ENCODE results near the gene CD209. TPM values are rescaled to one million over a fixed set of nuclear protein-coding genes. Genes with fewer than 3 reads are reported as not detected.

Gene CD209
- total and polyA plus RNA-seq, 2 experiments from 2014 or later: 0.35 TPM; not detected in 1

- Histone ChIP-seq H3K36me3 (ENCODE audit: insufficient read depth) (no peaks in the 10 kb centered on the region), H3F3A (replicated peaks; ENCODE audit: low read depth) (no peaks in the 10 kb centered on the region), H3K4me1 (ENCODE audit: insufficient read depth) (0 out of 2 replicates have a peak, but pooled peaks cover 4% of the 10 kb centered on the region), H4K20me1 (replicated peaks; ENCODE audit: insufficient read depth) (no peaks in the 10 kb centered on the region), H3K4me2 (no peak overlapping the region), H3K4me3 (no peak overlapping the region), H3K27ac (ENCODE audit: low read depth) (no peak overlapping the region), H3K27me3 (ENCODE audit: insufficient read depth) (no peaks in the 10 kb centered on the region), H2AFZ (no peak overlapping the region; the same call in 1 of the 2 replicates), H3K79me2 (replicated peaks; ENCODE audit: insufficient read depth) (no peaks in the 10 kb centered on the region), H3K9me2 (ENCODE audit: insufficient read depth) (no peaks in the 10 kb centered on the region)
- H3K36me3 Mint-ChIP-seq (ENCODE audit: low read depth): no peaks in the 10 kb centered on the region; the same call in 2 of the 3 replicates
- no peak overlapping the region for H3K4me3 Mint-ChIP-seq
- no peaks in the 10 kb centered on the region; the same call in 2 of the 3 replicates for H3K9me3 Mint-ChIP-seq
- no peak for TF ChIP-seq CREB1 (CRISPR knock-in tag; IDR thresholded peaks at IDR 0.05; ENCODE audit: low read depth)
- no peak for TF ChIP-seq REST (IDR thresholded peaks at IDR 0.05; ENCODE audit: unreplicated experiment)
- TF ChIP-seq, protein P1, sequence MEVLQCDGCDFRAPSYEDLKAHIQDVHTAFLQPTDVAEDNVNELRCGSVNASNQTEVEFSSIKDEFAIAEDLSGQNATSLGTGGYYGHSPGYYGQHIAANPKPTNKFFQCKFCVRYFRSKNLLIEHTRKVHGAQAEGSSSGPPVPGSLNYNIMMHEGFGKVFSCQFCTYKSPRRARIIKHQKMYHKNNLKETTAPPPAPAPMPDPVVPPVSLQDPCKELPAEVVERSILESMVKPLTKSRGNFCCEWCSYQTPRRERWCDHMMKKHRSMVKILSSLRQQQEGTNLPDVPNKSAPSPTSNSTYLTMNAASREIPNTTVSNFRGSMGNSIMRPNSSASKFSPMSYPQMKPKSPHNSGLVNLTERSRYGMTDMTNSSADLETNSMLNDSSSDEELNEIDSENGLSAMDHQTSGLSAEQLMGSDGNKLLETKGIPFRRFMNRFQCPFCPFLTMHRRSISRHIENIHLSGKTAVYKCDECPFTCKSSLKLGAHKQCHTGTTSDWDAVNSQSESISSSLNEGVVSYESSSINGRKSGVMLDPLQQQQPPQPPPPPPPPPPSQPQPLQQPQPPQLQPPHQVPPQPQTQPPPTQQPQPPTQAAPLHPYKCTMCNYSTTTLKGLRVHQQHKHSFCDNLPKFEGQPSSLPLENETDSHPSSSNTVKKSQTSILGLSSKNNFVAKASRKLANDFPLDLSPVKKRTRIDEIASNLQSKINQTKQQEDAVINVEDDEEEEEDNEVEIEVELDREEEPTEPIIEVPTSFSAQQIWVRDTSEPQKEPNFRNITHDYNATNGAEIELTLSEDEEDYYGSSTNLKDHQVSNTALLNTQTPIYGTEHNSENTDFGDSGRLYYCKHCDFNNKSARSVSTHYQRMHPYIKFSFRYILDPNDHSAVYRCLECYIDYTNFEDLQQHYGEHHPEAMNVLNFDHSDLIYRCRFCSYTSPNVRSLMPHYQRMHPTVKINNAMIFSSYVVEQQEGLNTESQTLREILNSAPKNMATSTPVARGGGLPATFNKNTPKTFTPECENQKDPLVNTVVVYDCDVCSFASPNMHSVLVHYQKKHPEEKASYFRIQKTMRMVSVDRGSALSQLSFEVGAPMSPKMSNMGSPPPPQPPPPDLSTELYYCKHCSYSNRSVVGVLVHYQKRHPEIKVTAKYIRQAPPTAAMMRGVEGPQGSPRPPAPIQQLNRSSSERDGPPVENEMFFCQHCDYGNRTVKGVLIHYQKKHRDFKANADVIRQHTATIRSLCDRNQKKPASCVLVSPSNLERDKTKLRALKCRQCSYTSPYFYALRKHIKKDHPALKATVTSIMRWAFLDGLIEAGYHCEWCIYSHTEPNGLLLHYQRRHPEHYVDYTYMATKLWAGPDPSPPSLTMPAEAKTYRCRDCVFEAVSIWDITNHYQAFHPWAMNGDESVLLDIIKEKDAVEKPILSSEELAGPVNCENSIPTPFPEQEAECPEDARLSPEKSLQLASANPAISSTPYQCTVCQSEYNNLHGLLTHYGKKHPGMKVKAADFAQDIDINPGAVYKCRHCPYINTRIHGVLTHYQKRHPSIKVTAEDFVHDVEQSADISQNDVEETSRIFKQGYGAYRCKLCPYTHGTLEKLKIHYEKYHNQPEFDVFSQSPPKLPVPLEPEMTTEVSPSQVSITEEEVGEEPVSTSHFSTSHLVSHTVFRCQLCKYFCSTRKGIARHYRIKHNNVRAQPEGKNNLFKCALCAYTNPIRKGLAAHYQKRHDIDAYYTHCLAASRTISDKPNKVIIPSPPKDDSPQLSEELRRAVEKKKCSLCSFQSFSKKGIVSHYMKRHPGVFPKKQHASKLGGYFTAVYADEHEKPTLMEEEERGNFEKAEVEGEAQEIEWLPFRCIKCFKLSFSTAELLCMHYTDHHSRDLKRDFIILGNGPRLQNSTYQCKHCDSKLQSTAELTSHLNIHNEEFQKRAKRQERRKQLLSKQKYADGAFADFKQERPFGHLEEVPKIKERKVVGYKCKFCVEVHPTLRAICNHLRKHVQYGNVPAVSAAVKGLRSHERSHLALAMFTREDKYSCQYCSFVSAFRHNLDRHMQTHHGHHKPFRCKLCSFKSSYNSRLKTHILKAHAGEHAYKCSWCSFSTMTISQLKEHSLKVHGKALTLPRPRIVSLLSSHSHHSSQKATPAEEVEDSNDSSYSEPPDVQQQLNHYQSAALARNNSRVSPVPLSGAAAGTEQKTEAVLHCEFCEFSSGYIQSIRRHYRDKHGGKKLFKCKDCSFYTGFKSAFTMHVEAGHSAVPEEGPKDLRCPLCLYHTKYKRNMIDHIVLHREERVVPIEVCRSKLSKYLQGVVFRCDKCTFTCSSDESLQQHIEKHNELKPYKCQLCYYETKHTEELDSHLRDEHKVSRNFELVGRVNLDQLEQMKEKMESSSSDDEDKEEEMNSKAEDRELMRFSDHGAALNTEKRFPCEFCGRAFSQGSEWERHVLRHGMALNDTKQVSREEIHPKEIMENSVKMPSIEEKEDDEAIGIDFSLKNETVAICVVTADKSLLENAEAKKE (CRISPR knock-in tag; IDR thresholded peaks at IDR 0.05): no peak
- no peak for TF ChIP-seq ETS1 (IDR thresholded peaks at IDR 0.05)
- TF ChIP-seq ZNF114 (CRISPR knock-in tag; IDR thresholded peaks at IDR 0.05): no peak
- TF ChIP-seq JUNB (IDR thresholded peaks at IDR 0.05; ENCODE audit: unreplicated experiment): no peak
- no peak for TF ChIP-seq STAT1 (IDR thresholded peaks at IDR 0.05; ENCODE audit: unreplicated experiment)
- no peak for TF ChIP-seq ZNF331 (CRISPR knock-in tag; IDR thresholded peaks at IDR 0.05; ENCODE audit: low read depth)
- DNase-seq (ENCODE audit: low spot score): no peak
- H3K27ac Mint-ChIP-seq: no peak overlapping the region
- peaks cover 26% of the 10 kb centered on the region for H3K4me1 Mint-ChIP-seq
- H3K27me3 Mint-ChIP-seq (ENCODE audit: insufficient read depth, low read depth, poor library complexity): peaks cover 7% of the 10 kb centered on the region
- no peak; the same call in 2 of the 3 replicates for ATAC-seq
Measured at GRCh38 chr19:7697721-7698287, 49.5 kb downstream of the CD209 start.

All from GM23338 (cell line).